ENCODE results near the gene SPAG16. TPM values are rescaled to one million over a fixed set of nuclear protein-coding genes. Genes with fewer than 3 reads are reported as not detected.

SPAG16 gene
- total RNA-seq, 4 donors from 2014 or later, result 14.1 to 43.1 (median 30.2) TPM

- no peaks in the 10 kb centered on the region for H3K4me1 ChIP-seq
- DNase-seq, result no peak
- 72 to 92% methylated on average over 1 of the region's 1 CpG for WGBS, 2 donors
- no peak overlapping the region for H3K4me3 ChIP-seq
- H3K9me3 ChIP-seq, result no peaks in the 10 kb centered on the region
- H3K27ac ChIP-seq, result no peak overlapping the region
- no peaks in the 10 kb centered on the region for H3K36me3 ChIP-seq
- TF ChIP-seq POLR2A (IDR thresholded peaks at IDR 0.05), result no peak
- TF ChIP-seq, protein P1, sequence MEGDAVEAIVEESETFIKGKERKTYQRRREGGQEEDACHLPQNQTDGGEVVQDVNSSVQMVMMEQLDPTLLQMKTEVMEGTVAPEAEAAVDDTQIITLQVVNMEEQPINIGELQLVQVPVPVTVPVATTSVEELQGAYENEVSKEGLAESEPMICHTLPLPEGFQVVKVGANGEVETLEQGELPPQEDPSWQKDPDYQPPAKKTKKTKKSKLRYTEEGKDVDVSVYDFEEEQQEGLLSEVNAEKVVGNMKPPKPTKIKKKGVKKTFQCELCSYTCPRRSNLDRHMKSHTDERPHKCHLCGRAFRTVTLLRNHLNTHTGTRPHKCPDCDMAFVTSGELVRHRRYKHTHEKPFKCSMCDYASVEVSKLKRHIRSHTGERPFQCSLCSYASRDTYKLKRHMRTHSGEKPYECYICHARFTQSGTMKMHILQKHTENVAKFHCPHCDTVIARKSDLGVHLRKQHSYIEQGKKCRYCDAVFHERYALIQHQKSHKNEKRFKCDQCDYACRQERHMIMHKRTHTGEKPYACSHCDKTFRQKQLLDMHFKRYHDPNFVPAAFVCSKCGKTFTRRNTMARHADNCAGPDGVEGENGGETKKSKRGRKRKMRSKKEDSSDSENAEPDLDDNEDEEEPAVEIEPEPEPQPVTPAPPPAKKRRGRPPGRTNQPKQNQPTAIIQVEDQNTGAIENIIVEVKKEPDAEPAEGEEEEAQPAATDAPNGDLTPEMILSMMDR (IDR thresholded peaks at IDR 0.05), result no peak
- H3K27me3 ChIP-seq, result no peaks in the 10 kb centered on the region
- intact Hi-C loops (cut with DNase I), result no loop called here
These were observed 481.8 kb downstream of the SPAG16 start for GRCh38 chr2:213766062-213766461.

DNA sequence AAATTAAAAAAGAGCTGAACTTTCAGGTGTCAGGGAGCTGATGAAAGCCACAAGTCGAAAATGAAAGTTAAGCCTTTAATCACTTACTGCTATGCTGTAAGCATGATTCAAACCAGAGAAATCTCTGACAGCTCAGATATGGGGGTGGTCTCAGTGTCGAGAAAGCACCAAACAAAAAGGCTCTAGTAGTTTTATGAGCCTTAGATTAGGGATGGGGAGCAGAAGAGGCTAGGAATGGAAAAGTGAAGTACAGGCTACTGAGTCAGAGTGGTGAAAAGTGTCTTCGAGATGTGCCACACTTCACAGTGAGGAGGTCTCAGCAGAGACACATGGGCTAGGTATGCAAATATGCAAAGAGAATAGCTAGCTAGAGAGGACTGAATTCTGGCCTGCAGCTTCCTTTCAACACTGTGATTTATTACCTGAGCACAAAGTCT lies 482.2 kb downstream of the SPAG16 start:
- no peak for DNase-seq
- Histone ChIP-seq H3K4me1 (no peaks in the 10 kb centered on the region), H3K27ac (no peak overlapping the region), H3K4me3 (no peak overlapping the region), H3K9me3 (no peaks in the 10 kb centered on the region), H3K36me3 (no peaks in the 10 kb centered on the region), H3K27me3 (no peaks in the 10 kb centered on the region)
- intact Hi-C loops (cut with DNase I), result no loop called here
- 41 to 51% methylated on average over 3 of the region's 3 CpGs for WGBS, 2 donors
- TF ChIP-seq, protein P1 (IDR thresholded peaks at IDR 0.05), result no peak
- no peak for TF ChIP-seq POLR2A (IDR thresholded peaks at IDR 0.05)

DNA sequence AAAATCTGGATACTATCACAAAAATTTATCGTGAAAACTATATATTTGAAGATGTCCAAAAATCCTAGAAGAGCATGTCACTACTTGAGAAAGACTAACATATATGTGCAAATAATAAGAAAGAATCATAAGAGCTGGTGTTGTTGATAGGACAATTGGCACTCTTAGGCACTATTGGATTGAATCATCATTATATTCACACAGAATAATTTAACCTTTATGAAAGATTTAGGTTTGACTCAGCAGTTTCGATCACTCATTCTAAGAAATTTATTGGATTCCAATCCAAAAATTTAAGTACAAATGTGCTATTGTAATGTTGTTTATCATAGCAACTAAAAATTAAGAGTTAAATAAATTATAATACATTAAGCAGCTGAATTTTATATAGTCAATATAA lies 503.6 kb downstream of the SPAG16 start:
- Histone ChIP-seq H3K36me3 (no peaks in the 10 kb centered on the region), H3K4me1 (no peaks in the 10 kb centered on the region), H3K27me3 (no peaks in the 10 kb centered on the region), H3K9me3 (no peaks in the 10 kb centered on the region), H3K27ac (no peak overlapping the region), H3K4me3 (no peak overlapping the region)
- intact Hi-C loops (cut with DNase I), result no loop called here
- no peak for TF ChIP-seq POLR2A (IDR thresholded peaks at IDR 0.05)
- no peak for DNase-seq
- 81 to 84% methylated on average over 2 of the region's 2 CpGs for WGBS, 2 donors

- intact Hi-C loops (cut with DNase I), result no loop called here
These were observed 505.7 kb downstream of the SPAG16 start for GRCh38 chr2:213789940-213790339.

GRCh38 chr2:213792045-213792444 lies 507.8 kb downstream of the SPAG16 start:
- H3K4me3 ChIP-seq, result no peak overlapping the region
- DNase-seq, result no peak
- H3K36me3 ChIP-seq, result no peaks in the 10 kb centered on the region
- intact Hi-C loops (cut with DNase I), result no loop called here
- no peaks in the 10 kb centered on the region for H3K27me3 ChIP-seq
- no peak overlapping the region for H3K27ac ChIP-seq
- WGBS, 2 donors, result 86 to 95% methylated on average over 3 of the region's 3 CpGs
- no peak for TF ChIP-seq POLR2A (IDR thresholded peaks at IDR 0.05)
- TF ChIP-seq, protein P1 (IDR thresholded peaks at IDR 0.05), result no peak
- no peaks in the 10 kb centered on the region for H3K9me3 ChIP-seq
- H3K4me1 ChIP-seq, result no peaks in the 10 kb centered on the region

More at GRCh38 chr2:213789940-213790339, 505.7 kb downstream of the SPAG16 start:
- H3K27me3 ChIP-seq, result no peaks in the 10 kb centered on the region
- WGBS, 2 donors, result 43 to 47% methylated on average over 1 of the region's 1 CpG
- TF ChIP-seq, protein P1 (IDR thresholded peaks at IDR 0.05), result no peak
- no peak for TF ChIP-seq POLR2A (IDR thresholded peaks at IDR 0.05)
- H3K4me1 ChIP-seq, result no peaks in the 10 kb centered on the region
- H3K4me3 ChIP-seq, result no peak overlapping the region
- DNase-seq, result no peak
- no peak overlapping the region for H3K27ac ChIP-seq
- no peaks in the 10 kb centered on the region for H3K36me3 ChIP-seq
- H3K9me3 ChIP-seq, result no peaks in the 10 kb centered on the region

DNA sequence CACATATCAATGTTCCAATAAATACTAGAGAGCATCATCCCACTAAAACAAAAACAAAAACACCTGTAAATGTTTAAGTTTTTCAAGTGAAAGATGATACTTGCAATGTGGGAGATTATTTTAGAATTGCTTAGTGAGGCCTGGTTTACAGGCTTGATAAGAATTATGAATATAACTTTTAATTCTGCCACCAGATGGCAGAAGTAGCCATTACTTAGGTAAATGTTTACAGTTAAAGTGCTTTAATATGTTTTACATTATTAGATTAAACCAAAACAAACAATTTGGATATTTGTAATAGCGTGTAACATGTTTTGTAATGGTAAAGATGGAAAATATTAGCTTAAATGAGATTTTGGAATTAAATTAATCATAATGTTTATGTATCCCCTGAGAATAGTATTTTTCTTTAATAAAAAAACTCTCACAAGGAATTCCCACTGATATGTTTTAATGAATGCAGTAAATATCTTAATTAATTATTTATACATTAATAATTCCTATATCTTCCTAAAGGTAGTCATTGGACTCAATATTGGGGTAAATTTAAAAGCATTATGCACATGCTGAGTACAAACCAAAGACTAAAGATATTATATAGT lies 522.0 kb downstream of the SPAG16 start:
- Histone ChIP-seq H3K9me3 (no peaks in the 10 kb centered on the region), H3K27me3 (no peaks in the 10 kb centered on the region), H3K4me3 (no peak overlapping the region), H3K4me1 (no peaks in the 10 kb centered on the region), H3K27ac (no peak overlapping the region), H3K36me3 (no peaks in the 10 kb centered on the region)
- WGBS, 2 donors, result 5 to 13% methylated on average over 1 of the region's 1 CpG
- no peak for TF ChIP-seq POLR2A (IDR thresholded peaks at IDR 0.05)
- TF ChIP-seq, protein P1 (IDR thresholded peaks at IDR 0.05), result peak in 4 of 6 experiments; percentile 14 to 54 (median 26)
- DNase-seq, result no peak
- intact Hi-C loops (cut with DNase I), result no loop called here
